ENCODE measurements around the gene MYO10.

GRCh38 chr5:16864631-16865131 lies 71.4 kb downstream of the MYO10 start:
- no peak for TF ChIP-seq ZNF274 (IDR thresholded peaks at IDR 0.05; ENCODE audit: low read depth, low read length)
- no peak for TF ChIP-seq SUZ12 (IDR thresholded peaks at IDR 0.05; ENCODE audit: extremely low read depth, insufficient read depth, insufficient read length)
- no peak for TF ChIP-seq YY1 (IDR thresholded peaks at IDR 0.05; ENCODE audit: insufficient read depth, insufficient read length)
